Forelimb muscle (tissue), 1 donor: ENCODE results near the gene SRXN1. TPM values are rescaled to one million over a fixed set of nuclear protein-coding genes. Genes with fewer than 3 reads are reported as not detected.

Experiments
- DNase-seq: peaks from one replicate; pipeline ENCODE4 v3.0.0-alpha.2; 2013; ENCODE audit warnings: low read depth
- polyA plus RNA-seq: library from polyadenylated mRNA; unstranded; fragments of 120-200 nt; gene quantifications from one replicate; pipeline ENCODE4 v1.2.1, GENCODE V29; 2013; ENCODE audit not compliant: insufficient read length

SRXN1 gene
- polyA plus RNA-seq, 1 donor = 8.2 TPM

- no peak for DNase-seq
These were observed 17.1 kb downstream of the SRXN1 start for GRCh38 chr20:635893-636338.

GRCh38 chr20:635028-635892, 17.7 kb downstream of the SRXN1 start:
- no peak for DNase-seq

- DNase-seq = no peak
These were observed 18.7 kb downstream of the SRXN1 start for GRCh38 chr20:634148-634925.

- DNase-seq = no peak
These were observed 21.9 kb downstream of the SRXN1 start for GRCh38 chr20:631101-631500.

GRCh38 chr20:626579-626978, 26.4 kb downstream of the SRXN1 start:
- DNase-seq = no peak

- DNase-seq = no peak
These were observed 27.6 kb downstream of the SRXN1 start for GRCh38 chr20:625360-625932.

GRCh38 chr20:623704-624103, 29.3 kb downstream of the SRXN1 start:
- no peak for DNase-seq

- no peak for DNase-seq
These were observed 30.0 kb downstream of the SRXN1 start for GRCh38 chr20:623021-623420.

GRCh38 chr20:622161-622560, 30.8 kb downstream of the SRXN1 start:
- DNase-seq = no peak

GRCh38 chr20:621125-621756, 31.8 kb downstream of the SRXN1 start:
- no peak for DNase-seq

GRCh38 chr20:620246-620645, 32.8 kb downstream of the SRXN1 start:
- DNase-seq = no peak

- DNase-seq = no peak
These were observed 34.0 kb downstream of the SRXN1 start for GRCh38 chr20:618980-619379.

GRCh38 chr20:617934-618690, 34.9 kb downstream of the SRXN1 start:
- DNase-seq = no peak

- no peak for DNase-seq
These were observed 37.5 kb downstream of the SRXN1 start for GRCh38 chr20:615514-615913.

- DNase-seq = no peak
These were observed 41.2 kb downstream of the SRXN1 start for GRCh38 chr20:611843-612185.

- DNase-seq = no peak
These were observed 41.8 kb downstream of the SRXN1 start for GRCh38 chr20:611047-611842.

GRCh38 chr20:610130-611046, 42.6 kb downstream of the SRXN1 start, which contains the start of gene TCF15:
TCF15 (minus strand) TSS chr20:610309; CDS start chr20:610237, 72 bp downstream.
- DNase-seq = no peak

- no peak for DNase-seq
These were observed 43.5 kb downstream of the SRXN1 start for GRCh38 chr20:609371-609964.

GRCh38 chr20:608970-609369, 44.0 kb downstream of the SRXN1 start:
- DNase-seq = no peak
